GM23338 (cell line): ENCODE measurements around the gene WDR93.

Experiments
- CREB1 ChIP-seq: fragments of 250-450 bp; sonication (Bioruptor Pico); IDR thresholded peaks from 2 replicates; pipeline ENCODE4 v1.5.0; 2020; ENCODE audit warnings: low read depth, mild to moderate bottlenecking, moderate library complexity
- CTCF ChIP-seq, 2 experiments: fragments of 200-600 bp in 1 of 2; sonication (generic) in 1 of 2; conservative IDR thresholded peaks; 2 replicates each; pipeline versions ENCODE4 v1.5.1 to v1.6.1; 2016 to 2017; ENCODE audit warnings: antibody characterized with exemption in 2 of 2, low read depth in 2 of 2, mild to moderate bottlenecking in 2 of 2, moderate library complexity in 1 of 2
- EZH2 ChIP-seq: fragments of 200-600 bp; sonication (generic); IDR thresholded peaks from one replicate; pipeline ENCODE4 v1.8.0; 2017; ENCODE audit warnings: antibody characterized with exemption, mild to moderate bottlenecking, low read depth; ENCODE audit not compliant: unreplicated experiment
- EZH2phosphoT487 ChIP-seq: fragments of 200-600 bp; sonication (generic); IDR thresholded peaks from one replicate; pipeline ENCODE4 v1.8.1; 2018; ENCODE audit warnings: antibody characterized with exemption; ENCODE audit not compliant: unreplicated experiment
- JUNB ChIP-seq: IDR thresholded peaks from one replicate; pipeline ENCODE4 v1.6.1; 2016; ENCODE audit warnings: antibody characterized with exemption; ENCODE audit not compliant: unreplicated experiment
- POLR2AphosphoS5 ChIP-seq: IDR thresholded peaks from 2 replicates; pipeline ENCODE4 v1.6.1; 2016; ENCODE audit warnings: antibody characterized with exemption, low read depth
- REST ChIP-seq: IDR thresholded peaks from one replicate; pipeline ENCODE4 v1.6.1; 2018; ENCODE audit warnings: antibody characterized with exemption; ENCODE audit not compliant: unreplicated experiment
- STAT1 ChIP-seq: IDR thresholded peaks from one replicate; pipeline ENCODE4 v1.6.1; 2016; ENCODE audit warnings: antibody characterized with exemption; ENCODE audit not compliant: unreplicated experiment

GRCh38 chr15:89758981-89759380, 68.4 kb downstream of the WDR93 start:
- TF ChIP-seq CREB1 (no peak), EZH2 (no peak), CTCF (conservative IDR thresholded peaks at IDR 0.05; ENCODE audit: low read depth in 2 of 2) (no peak), JUNB (no peak), EZH2phosphoT487 (no peak), STAT1 (no peak), REST (no peak), POLR2AphosphoS5 (no peak)
